PC-9 (cell line): ENCODE measurements around the gene SLC25A24. TPM values are rescaled to one million over a fixed set of nuclear protein-coding genes. Genes with fewer than 3 reads are reported as not detected.

ENCODE experiments used
- BruUV-seq: library from RNA; stranded (reverse); fragments of 400-500 nt; replicated peaks from 2 replicates; lab custom pipeline; 2021; lab: Mats Ljungman, UMichigan
- CTCF ChIA-PET: fragments of 300-600 bp; sonication (Branson Sonifier 250); formaldehyde crosslinking; loops from one replicate; lab custom pipeline; 2022; ENCODE audit warnings: antibody characterized with exemption; lab: Charles Lee
- POLR2A ChIA-PET: fragments of 300-600 bp; sonication (Branson Sonifier 250); formaldehyde crosslinking; loops from one replicate; lab custom pipeline; 2022; ENCODE audit warnings: antibody characterized with exemption; ENCODE audit not compliant: unreplicated experiment; lab: Charles Lee
- DNase-seq, 2 experiments: peaks; one replicate each; pipeline versions ENCODE4 v3.0.0 to v3.0.0-alpha.2; 2015 to 2022; ENCODE audit warnings: mixed read lengths in 1 of 2
- H2AFZ ChIP-seq: fragments of 200-600 bp; sonication (generic); 2 replicates; pipeline ENCODE4 v1.8.1; 2017; ENCODE audit warnings: antibody characterized with exemption
- H3F3A ChIP-seq: fragments of 200-600 bp; sonication (generic); 2 replicates; pipeline ENCODE4 v1.8.1; 2017; ENCODE audit warnings: antibody characterized with exemption, mild to moderate bottlenecking, low read depth; ENCODE audit not compliant: insufficient read depth
- H3K27ac ChIP-seq: fragments of 200-600 bp; sonication (generic); 2 replicates; pipeline ENCODE4 v1.6.1; 2016; ENCODE audit warnings: mixed run types
- H3K27me3 ChIP-seq: fragments of 200-600 bp; sonication (generic); 2 replicates; pipeline ENCODE4 v1.6.1; 2016; ENCODE audit warnings: low read depth, mixed run types; ENCODE audit not compliant: insufficient read depth
- H3K36me3 ChIP-seq: fragments of 200-600 bp; sonication (generic); 2 replicates; pipeline ENCODE4 v1.6.1; 2016; ENCODE audit warnings: low read depth, mixed run types
- H3K4me1 ChIP-seq: fragments of 200-600 bp; sonication (generic); replicated peaks from 2 replicates; pipeline ENCODE4 v1.6.1; 2016; ENCODE audit warnings: mixed run types; ENCODE audit not compliant: insufficient read depth
- H3K4me2 ChIP-seq: fragments of 200-600 bp; sonication (generic); 2 replicates; pipeline ENCODE4 v1.6.1; 2017; ENCODE audit warnings: mixed run types
- H3K4me3 ChIP-seq: fragments of 200-600 bp; sonication (generic); 2 replicates; pipeline ENCODE4 v1.6.1; 2016; ENCODE audit warnings: mixed run types
- H3K79me2 ChIP-seq: fragments of 200-600 bp; sonication (generic); 2 replicates; pipeline ENCODE4 v1.6.1; 2017; ENCODE audit warnings: low read depth, mixed run types
- H3K9me2 ChIP-seq: fragments of 200-600 bp; sonication (generic); 2 replicates; pipeline ENCODE4 v1.8.1; 2017; ENCODE audit warnings: mild to moderate bottlenecking; ENCODE audit not compliant: insufficient read depth
- H3K9me3 ChIP-seq: fragments of 200-600 bp; sonication (generic); 2 replicates; pipeline ENCODE4 v1.8.1; 2016; ENCODE audit warnings: low read depth; ENCODE audit not compliant: insufficient read depth
- H4K20me1 ChIP-seq: fragments of 200-600 bp; sonication (generic); 2 replicates; pipeline ENCODE4 v1.8.1; 2017; ENCODE audit not compliant: insufficient read depth
- EZH2 ChIP-seq: fragments of 200-600 bp; sonication (generic); IDR thresholded peaks from 2 replicates; pipeline ENCODE4 v1.8.0; 2017; ENCODE audit warnings: antibody characterized with exemption, low read depth
- intact Hi-C: fragments of 100-400 bp; cut with micrococcal nuclease; formaldehyde crosslinking; loops from one replicate; pipeline ENCODE4 v1.10.0; 2022; ENCODE audit not compliant: unreplicated experiment
- total RNA-seq: library from RNA; stranded (reverse); gene quantifications from 2 replicates; pipeline ENCODE4 v1.2.3, GENCODE V29; 2021
- TF ChIP-seq, protein P1 (sequence below): fragments of 200-600 bp; sonication (generic); conservative IDR thresholded peaks from 2 replicates; pipeline ENCODE4 v1.6.1; 2017; ENCODE audit warnings: mixed run types, antibody characterized with exemption, mild to moderate bottlenecking, moderate library complexity

The SLC25A24 gene
- total RNA-seq, 1 experiment from 2014 or later, result 60.5 TPM

- BruUV-seq, result no TSS peak
- H3F3A ChIP-seq, result peaks cover 2% of the 10 kb centered on the region; the same call in 1 of the 2 replicates
- peaks cover 90% of the 10 kb centered on the region for H3K79me2 ChIP-seq
- no peak for DNase-seq
- no peak overlapping the region for H3K4me2 ChIP-seq
- POLR2A ChIA-PET, result no interaction called here
- TF ChIP-seq EZH2, result no peak
- TF ChIP-seq, protein P1, sequence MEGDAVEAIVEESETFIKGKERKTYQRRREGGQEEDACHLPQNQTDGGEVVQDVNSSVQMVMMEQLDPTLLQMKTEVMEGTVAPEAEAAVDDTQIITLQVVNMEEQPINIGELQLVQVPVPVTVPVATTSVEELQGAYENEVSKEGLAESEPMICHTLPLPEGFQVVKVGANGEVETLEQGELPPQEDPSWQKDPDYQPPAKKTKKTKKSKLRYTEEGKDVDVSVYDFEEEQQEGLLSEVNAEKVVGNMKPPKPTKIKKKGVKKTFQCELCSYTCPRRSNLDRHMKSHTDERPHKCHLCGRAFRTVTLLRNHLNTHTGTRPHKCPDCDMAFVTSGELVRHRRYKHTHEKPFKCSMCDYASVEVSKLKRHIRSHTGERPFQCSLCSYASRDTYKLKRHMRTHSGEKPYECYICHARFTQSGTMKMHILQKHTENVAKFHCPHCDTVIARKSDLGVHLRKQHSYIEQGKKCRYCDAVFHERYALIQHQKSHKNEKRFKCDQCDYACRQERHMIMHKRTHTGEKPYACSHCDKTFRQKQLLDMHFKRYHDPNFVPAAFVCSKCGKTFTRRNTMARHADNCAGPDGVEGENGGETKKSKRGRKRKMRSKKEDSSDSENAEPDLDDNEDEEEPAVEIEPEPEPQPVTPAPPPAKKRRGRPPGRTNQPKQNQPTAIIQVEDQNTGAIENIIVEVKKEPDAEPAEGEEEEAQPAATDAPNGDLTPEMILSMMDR, result no peak
- peaks cover 42% of the 10 kb centered on the region for H3K36me3 ChIP-seq
- H3K27me3 ChIP-seq, result no peaks in the 10 kb centered on the region
- H4K20me1 ChIP-seq, result no peaks in the 10 kb centered on the region
- intact Hi-C loops, result no loop called here
- no peak overlapping the region for H3K27ac ChIP-seq
- H3K9me3 ChIP-seq, result 0 out of 2 replicates have a peak, but pooled peaks cover 6% of the 10 kb centered on the region
- H2AFZ ChIP-seq, result no peak overlapping the region
- no peak overlapping the region for H3K4me3 ChIP-seq
- no peaks in the 10 kb centered on the region for H3K4me1 ChIP-seq
- no peaks in the 10 kb centered on the region for H3K9me2 ChIP-seq
- CTCF ChIA-PET, result no interaction called here
Measured at GRCh38 chr1:108190001-108190634, 10.0 kb downstream of the SLC25A24 start.

GRCh38 chr1:108188801-108189200 lies 11.3 kb downstream of the SLC25A24 start:
- Histone ChIP-seq H3K4me1 (no peaks in the 10 kb centered on the region), H3K9me2 (no peaks in the 10 kb centered on the region), H3F3A (peaks cover 2% of the 10 kb centered on the region; the same call in 1 of the 2 replicates), H3K79me2 (peaks cover 82% of the 10 kb centered on the region), H3K4me3 (no peak overlapping the region), H3K9me3 (0 out of 2 replicates have a peak, but pooled peaks cover 4% of the 10 kb centered on the region), H4K20me1 (no peaks in the 10 kb centered on the region), H3K4me2 (no peak overlapping the region), H3K36me3 (peaks cover 42% of the 10 kb centered on the region), H2AFZ (no peak overlapping the region), H3K27me3 (no peaks in the 10 kb centered on the region), H3K27ac (no peak overlapping the region)
- CTCF ChIA-PET, result no interaction called here
- no peak for TF ChIP-seq EZH2
- TF ChIP-seq, protein P1, result no peak
- BruUV-seq, result no TSS peak
- DNase-seq, result no peak
- POLR2A ChIA-PET, result no interaction called here
- intact Hi-C loops, result no loop called here

DNA sequence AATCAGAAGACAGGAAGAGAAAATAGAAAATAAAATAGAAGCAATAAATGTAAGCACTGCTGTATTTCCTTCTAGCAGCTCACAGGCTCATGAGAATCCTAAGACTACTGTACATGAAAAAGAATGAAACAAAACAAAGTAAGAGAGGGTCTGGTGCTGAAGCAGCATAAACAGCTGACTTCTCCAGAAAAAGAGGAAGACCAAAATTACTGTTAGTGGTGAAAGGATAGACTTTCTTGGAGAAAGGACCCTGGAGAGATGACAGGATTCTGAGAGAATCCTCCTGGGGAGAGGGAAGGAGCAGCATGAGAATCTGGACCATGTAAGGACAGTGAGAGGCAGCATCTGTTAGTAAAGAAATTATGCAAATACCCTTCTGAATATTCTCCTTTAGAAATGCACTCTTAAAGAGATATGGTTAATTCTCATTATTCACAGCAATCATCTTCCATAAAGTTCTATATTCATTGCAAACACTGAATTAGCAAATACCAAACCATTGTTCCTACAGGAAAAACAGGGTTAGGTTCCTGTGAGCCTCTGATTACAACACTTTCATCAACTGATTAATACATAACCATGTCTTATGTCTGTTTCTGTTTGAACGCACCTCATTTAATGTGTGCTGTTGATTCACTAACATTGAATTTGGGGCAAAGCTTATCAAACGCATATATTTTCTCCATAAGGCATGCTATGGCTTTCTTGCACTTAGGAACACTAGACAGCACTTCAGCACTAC lies 17.0 kb downstream of the SLC25A24 start:
- H2AFZ ChIP-seq, result no peak overlapping the region
- TF ChIP-seq, protein P1, result no peak
- no peak for TF ChIP-seq EZH2
- no peak overlapping the region for H3K4me2 ChIP-seq
- H4K20me1 ChIP-seq, result 0 out of 2 replicates have a peak, but pooled peaks cover 4% of the 10 kb centered on the region
- peaks cover 10% of the 10 kb centered on the region for H3K4me1 ChIP-seq
- H3K27me3 ChIP-seq, result no peaks in the 10 kb centered on the region
- intact Hi-C loops, result no loop called here
- H3K9me3 ChIP-seq, result no peaks in the 10 kb centered on the region; the same call in 1 of the 2 replicates
- no peaks in the 10 kb centered on the region; the same call in 1 of the 2 replicates for H3F3A ChIP-seq
- ChIA-PET CTCF (no interaction called here), POLR2A (interaction anchor here (1.2 kb wide), 1 partner anchor 17 kb away, joined by 5 read pairs; the partner anchor contains the start of gene SLC25A24)
- H3K36me3 ChIP-seq, result peaks cover 60% of the 10 kb centered on the region
- H3K4me3 ChIP-seq, result no peak overlapping the region
- H3K79me2 ChIP-seq, result peaks cover 52% of the 10 kb centered on the region
- DNase-seq, result no peak
- H3K9me2 ChIP-seq, result no peaks in the 10 kb centered on the region
- H3K27ac ChIP-seq, result no peak overlapping the region
- no TSS peak for BruUV-seq
